VCaP (cell line): Measurements from ENCODE around the gene GCN1.

Experiments
- H3K27ac ChIP-seq: fragments of 450-650 bp; 2 replicates; pipeline ENCODE4 v1.5.1; 2017
- TF ChIP-seq, protein P1 (sequence below): fragments of 450-650 bp; conservative IDR thresholded peaks from 2 replicates; pipeline ENCODE4 v1.5.1; 2017; ENCODE audit warnings: mild to moderate bottlenecking, moderate library complexity

GCN1 gene

DNA sequence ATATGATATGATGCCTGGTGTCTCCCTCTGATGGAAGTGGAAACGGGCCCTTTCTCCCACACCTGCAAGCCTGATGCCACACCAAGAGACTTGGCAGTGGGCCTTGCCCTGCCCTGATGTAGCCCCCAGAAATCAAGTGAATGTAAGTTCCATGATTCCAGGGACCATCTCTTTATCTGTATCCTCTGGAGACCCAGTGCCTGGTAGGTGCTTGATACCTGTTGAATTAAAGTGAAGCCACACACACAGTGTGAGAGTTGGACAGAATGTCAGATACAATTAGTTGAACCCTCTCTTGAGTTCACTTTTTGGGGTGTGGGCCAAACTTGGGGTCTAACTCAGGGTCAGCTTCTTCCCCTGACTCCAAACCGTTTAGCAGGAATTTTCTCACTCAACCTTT is 73.2 kb downstream of the GCN1 start:
- TF ChIP-seq, protein P1, sequence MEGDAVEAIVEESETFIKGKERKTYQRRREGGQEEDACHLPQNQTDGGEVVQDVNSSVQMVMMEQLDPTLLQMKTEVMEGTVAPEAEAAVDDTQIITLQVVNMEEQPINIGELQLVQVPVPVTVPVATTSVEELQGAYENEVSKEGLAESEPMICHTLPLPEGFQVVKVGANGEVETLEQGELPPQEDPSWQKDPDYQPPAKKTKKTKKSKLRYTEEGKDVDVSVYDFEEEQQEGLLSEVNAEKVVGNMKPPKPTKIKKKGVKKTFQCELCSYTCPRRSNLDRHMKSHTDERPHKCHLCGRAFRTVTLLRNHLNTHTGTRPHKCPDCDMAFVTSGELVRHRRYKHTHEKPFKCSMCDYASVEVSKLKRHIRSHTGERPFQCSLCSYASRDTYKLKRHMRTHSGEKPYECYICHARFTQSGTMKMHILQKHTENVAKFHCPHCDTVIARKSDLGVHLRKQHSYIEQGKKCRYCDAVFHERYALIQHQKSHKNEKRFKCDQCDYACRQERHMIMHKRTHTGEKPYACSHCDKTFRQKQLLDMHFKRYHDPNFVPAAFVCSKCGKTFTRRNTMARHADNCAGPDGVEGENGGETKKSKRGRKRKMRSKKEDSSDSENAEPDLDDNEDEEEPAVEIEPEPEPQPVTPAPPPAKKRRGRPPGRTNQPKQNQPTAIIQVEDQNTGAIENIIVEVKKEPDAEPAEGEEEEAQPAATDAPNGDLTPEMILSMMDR: no peak
- H3K27ac ChIP-seq: no peak overlapping the region

DNA sequence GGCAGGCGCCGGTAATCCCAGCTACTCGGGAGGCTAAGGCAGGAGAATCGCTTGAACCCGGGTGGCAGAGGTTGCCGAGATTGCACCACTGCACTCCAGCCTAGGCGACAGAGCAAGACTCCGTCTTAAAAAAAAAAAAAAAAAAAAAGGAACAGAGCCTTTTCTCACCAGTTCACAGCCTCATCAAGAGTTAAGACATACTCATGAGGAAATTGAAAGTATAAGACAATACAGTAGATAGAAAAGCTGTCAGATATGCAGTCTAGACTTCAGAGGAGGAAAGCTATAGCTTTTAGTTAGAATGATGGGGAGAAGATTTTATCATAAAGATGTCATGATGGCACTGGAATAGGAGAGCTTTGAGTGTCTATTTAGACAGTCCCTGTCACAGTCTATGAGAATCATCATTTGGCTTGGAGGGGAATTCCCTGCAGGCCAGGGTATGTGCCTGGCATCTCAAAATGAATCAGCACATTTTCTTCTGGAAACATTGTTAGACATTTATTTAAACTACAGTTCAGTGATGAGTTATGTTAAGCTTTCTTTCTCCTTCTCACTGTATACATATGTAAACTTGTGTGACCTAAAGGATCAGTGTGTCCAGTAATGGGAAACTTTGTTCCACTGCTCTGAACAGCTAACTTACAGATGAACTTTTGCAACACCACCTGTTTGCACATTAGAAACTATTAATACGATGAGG is 75.1 kb downstream of the GCN1 start:
- peak overlapping the region; percentile 95 for H3K27ac ChIP-seq

DNA sequence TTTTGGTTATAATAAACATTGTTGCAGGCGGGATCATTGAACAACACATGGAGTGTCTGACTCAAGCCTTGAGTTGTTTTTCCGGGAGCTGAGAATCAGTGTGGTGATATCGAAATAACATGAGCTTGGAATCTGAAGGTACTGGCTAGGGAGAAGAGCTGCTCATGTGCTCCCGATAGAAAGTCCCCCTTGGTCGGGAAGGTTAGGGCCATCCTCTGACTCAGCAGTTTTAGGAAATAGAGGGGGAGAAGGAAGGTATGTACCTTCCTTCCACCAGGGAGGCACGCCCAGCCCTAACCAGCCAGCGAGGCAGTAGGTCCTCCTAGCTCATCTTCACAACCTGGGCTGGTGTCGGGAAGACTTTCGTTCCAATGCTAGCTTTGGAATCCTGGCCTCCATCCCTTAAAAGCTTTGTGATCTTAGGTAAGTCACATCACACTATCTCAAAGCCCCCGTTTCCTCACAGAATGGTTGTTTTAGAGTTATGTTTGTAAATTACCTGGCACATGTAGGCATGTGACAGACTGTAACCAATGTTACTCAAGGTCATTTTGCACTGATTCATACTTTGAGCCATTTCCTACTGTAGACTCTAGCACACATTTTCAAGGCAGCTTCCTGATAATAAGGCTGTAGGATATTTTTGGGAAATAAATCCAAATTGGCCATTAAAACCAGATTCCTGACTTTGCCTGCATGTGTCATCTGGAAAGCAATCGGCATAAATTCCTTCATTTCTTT is 76.0 kb downstream of the GCN1 start:
- H3K27ac ChIP-seq: peak overlapping the region; percentile 95
- TF ChIP-seq, protein P1: no peak

More for the DNA sequence above, 75.1 kb downstream of the GCN1 start:
- TF ChIP-seq, protein P1: no peak

DNA sequence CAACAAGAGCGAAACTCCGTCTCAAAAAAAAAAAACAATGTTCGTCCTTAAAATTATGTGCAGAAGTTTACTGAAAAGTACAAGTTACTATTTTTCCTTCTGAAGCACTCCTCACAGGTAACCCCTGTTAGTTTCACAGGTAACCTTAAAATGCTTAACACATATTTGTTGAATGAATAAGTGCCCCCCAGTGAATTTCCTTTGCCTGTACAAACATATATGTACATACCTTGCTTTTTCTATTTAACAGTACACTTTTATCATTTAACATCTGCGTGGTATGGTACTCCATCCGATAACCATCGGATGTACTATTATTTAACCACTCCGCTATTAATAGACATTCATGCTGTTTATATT is 76.6 kb downstream of the GCN1 start:
- H3K27ac ChIP-seq: peak overlapping the region; percentile 95

DNA sequence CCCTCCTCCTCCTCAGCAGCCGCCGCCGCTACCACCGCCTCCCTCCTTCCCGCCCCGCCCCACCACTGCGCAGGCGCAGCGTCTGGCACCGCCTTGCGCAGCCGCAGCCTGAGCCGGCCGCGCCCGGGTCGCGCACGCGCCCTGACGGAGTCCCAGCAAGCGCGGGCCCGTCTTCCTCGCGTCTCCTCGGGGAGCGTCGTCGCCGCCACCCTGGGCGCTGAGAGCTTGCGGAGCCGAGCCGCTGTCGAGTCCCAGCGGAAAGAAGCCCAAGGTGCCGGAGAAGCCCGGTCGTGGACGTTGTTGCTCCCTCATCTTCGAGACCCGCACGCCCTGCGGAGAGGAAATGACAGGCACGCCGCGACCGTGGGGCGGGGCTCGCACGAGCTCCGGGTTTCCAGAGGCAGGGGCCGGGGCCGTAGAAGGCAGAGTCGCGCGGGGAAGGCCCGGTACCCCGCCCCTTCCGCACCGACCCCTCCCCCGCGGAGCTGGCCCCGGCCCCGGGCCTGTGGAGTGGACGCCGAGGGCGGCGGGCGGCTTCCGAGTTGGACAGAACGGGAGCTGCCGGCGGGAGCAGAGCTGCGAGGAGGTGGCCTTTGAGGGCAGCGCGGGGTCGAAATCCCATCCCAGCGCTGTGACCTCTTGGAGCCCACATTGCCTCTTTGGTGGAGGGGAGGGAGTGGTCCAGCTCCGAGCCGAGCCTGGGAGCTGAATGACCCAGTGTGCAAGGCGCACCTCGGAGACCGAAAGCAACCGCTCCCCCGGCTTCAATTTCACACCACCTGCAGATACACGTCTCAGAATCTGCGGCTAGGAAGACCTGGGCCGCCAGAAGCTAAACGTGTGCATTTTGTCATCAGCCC is 77.5 kb downstream of the GCN1 start:
- TF ChIP-seq, protein P1: no peak
- H3K27ac ChIP-seq: peak overlapping the region; percentile 95

More for the DNA sequence above, 76.6 kb downstream of the GCN1 start:
- TF ChIP-seq, protein P1: no peak

DNA sequence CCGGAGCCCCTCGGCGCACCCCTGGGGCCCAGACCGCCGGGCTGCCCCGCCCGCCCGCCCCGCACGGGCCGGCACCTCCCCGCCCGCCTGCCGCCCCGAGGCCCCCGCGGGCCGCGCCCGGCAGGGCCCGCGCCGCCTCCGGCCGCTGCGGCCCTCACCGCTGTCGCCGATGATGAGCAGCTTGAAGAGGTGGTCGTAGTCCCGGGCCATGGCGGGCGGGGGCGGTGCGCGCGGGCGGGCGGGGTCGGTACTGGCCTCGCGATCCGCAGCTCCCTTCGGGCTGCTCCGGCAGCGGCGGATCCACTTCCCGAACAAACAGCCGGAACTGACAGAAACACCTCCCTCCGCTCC is 78.1 kb downstream of the GCN1 start, which contains the start of gene RAB35:
TSS of gene RAB35 (minus strand) at position 313 of the 351 bp plus-strand sequence. CDS start at position 210, 103 bp downstream.
- TF ChIP-seq, protein P1: no peak
- H3K27ac ChIP-seq: peak within 1 kb of the TSS; percentile 95
